Measurements from ENCODE around the gene GPR55. TPM values are rescaled to one million over a fixed set of nuclear protein-coding genes. Genes with fewer than 3 reads are reported as not detected.

The GPR55 gene
- total and polyA plus RNA-seq, 10 of the 15 experiments (the other 5 are each of a cell fraction or from before 2014, with no cell fraction given), result 2.1 to 30.1 (median 16.2) TPM

DNA sequence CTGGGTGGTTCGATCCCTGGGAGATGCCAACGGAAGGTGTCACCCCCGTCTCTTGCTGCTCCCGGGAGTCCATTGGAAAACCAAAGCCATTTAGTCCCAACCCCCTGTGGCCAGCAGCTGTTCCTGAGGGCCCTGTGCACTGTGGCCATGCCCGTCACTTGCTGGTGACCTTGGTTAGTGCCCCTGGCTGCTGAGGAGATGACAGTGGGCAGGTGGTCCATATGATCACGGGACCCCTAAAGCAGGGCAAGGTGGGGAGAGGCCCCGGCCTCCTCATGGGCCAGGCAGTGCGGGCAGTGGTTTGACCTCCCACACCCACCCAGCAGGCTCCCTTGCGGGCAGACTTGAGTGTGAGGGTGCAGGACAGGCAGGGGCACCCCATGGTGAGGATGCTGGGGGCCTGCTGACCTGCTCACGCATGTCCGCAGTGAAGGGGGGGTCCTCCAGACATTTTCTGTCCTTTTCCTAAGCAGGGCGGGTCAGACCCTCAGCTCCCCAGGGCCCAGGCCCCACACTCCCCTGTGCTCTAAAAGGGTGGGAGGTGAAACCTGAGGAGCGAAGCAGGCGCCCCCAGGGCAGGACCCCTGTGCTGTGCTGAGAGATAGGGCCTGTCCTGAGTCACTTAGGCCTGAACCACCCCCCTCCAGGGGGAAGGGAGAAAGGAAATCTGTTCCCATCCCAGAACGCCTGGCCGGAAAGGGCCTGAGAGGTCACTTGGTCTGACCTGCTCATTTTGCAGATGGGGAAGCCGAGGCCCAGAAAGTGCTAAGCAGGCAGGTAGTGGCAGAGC, 53.5 kb downstream of the GPR55 start:
- Histone ChIP-seq H3K4me1 (ENCODE audit: control insufficient read depth, insufficient read depth, low read length) (peaks cover 56% of the 10 kb centered on the region), H3K79me2 (ENCODE audit: control insufficient read depth, insufficient read depth, low read length) (peaks cover 3% of the 10 kb centered on the region; the same call in 1 of the 2 replicates), H3K27me3 (replicated peaks in 1 of 2; ENCODE audit: control insufficient read depth in 2 of 2, insufficient read depth in 2 of 2, low read length in 1 of 2) (no peaks in the 10 kb centered on the region), H2AFZ (ENCODE audit: control insufficient read depth, low read depth, low read length) (no peak overlapping the region), H4K20me1 (ENCODE audit: control insufficient read depth, insufficient read depth) (no peaks in the 10 kb centered on the region), H3K4me3 (no peak overlapping the region), H3K9ac (ENCODE audit: control insufficient read depth, insufficient read depth, low read length) (no peak overlapping the region), H3K27ac (ENCODE audit: control insufficient read depth, insufficient read depth) (no peak overlapping the region), H3K36me3 (ENCODE audit: control insufficient read depth in 2 of 2, insufficient read depth in 2 of 2, low read length in 1 of 2) (no peaks in the 10 kb centered on the region), H3K9me3 (replicated peaks; ENCODE audit: control insufficient read depth, insufficient read depth, low read length) (no peaks in the 10 kb centered on the region), H3K4me2 (ENCODE audit: control insufficient read depth, insufficient read depth) (peak overlapping the region; percentile 96)
- FAIRE-seq (no peak), DNase-seq (ENCODE audit: low read depth, low spot score) (no peak), ATAC-seq (no peak)
- WGBS (ENCODE audit: insufficient coverage, insufficient replicate concordance, low lambda C conversion rate, missing lambda C conversion rate), result 96% methylated on average over 17 of the region's 17 CpGs
- CTCF ChIA-PET, result interaction anchor here (0.6 to 3.1 kb wide), 6 partner anchors 10 to 842 kb away, joined by 3 to 12 read pairs (median 4); no protein-coding TSS in a partner anchor
- intact Hi-C loops (cut with micrococcal nuclease; ENCODE audit: unreplicated experiment), result no loop called here
- BruUV-seq (replicated peaks), result no TSS peak
- POLR2A ChIA-PET, result interaction anchor here (1.0 to 3.7 kb wide), 4 partner anchors 25 to 103 kb away, joined by 3 to 19 read pairs (median 4); partner anchors contain the start of gene GPR55
- SMC1A ChIA-PET (ENCODE audit: uncharacterized antibody, unreplicated experiment), result interaction anchor here (1.1 to 1.9 kb wide), 5 partner anchors 11 to 113 kb away, joined by 3 to 9 read pairs (median 5); partner anchors contain the start of gene GPR55
- in situ Hi-C loops (cut with MboI), result no loop called here
- RAD21 ChIA-PET (ENCODE audit: unreplicated experiment), result interaction anchor here (0.9 to 2.6 kb wide), 4 partner anchors 16 to 117 kb away, joined by 3 to 8 read pairs (median 4); no protein-coding TSS in a partner anchor
- TF ChIP-seq PAX8 (IDR thresholded peaks at IDR 0.05) (no peak), NFXL1 (IDR thresholded peaks at IDR 0.05; ENCODE audit: borderline replicate concordance) (no peak), RBBP5 (conservative IDR thresholded peaks at IDR 0.05) (no peak), NFYA (IDR thresholded peaks at IDR 0.05; ENCODE audit: borderline replicate concordance, low read depth, low read length) (no peak), YBX1 (IDR thresholded peaks at IDR 0.05) (no peak), ZNF217 (IDR thresholded peaks at IDR 0.05) (no peak), SIX5 (IDR thresholded peaks at IDR 0.05; ENCODE audit: low read depth, low read length, severe bottlenecking) (no peak), POLR2A (IDR thresholded peaks at IDR 0.05; ENCODE audit: low read depth, low read length) (no peak)
- TF ChIP-seq, protein P1, sequence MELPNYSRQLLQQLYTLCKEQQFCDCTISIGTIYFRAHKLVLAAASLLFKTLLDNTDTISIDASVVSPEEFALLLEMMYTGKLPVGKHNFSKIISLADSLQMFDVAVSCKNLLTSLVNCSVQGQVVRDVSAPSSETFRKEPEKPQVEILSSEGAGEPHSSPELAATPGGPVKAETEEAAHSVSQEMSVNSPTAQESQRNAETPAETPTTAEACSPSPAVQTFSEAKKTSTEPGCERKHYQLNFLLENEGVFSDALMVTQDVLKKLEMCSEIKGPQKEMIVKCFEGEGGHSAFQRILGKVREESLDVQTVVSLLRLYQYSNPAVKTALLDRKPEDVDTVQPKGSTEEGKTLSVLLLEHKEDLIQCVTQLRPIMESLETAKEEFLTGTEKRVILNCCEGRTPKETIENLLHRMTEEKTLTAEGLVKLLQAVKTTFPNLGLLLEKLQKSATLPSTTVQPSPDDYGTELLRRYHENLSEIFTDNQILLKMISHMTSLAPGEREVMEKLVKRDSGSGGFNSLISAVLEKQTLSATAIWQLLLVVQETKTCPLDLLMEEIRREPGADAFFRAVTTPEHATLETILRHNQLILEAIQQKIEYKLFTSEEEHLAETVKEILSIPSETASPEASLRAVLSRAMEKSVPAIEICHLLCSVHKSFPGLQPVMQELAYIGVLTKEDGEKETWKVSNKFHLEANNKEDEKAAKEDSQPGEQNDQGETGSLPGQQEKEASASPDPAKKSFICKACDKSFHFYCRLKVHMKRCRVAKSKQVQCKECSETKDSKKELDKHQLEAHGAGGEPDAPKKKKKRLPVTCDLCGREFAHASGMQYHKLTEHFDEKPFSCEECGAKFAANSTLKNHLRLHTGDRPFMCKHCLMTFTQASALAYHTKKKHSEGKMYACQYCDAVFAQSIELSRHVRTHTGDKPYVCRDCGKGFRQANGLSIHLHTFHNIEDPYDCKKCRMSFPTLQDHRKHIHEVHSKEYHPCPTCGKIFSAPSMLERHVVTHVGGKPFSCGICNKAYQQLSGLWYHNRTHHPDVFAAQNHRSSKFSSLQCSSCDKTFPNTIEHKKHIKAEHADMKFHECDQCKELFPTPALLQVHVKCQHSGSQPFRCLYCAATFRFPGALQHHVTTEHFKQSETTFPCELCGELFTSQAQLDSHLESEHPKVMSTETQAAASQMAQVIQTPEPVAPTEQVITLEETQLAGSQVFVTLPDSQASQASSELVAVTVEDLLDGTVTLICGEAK (IDR thresholded peaks at IDR 0.05; ENCODE audit: borderline replicate concordance), result no peak
- TF ChIP-seq, protein P2, sequence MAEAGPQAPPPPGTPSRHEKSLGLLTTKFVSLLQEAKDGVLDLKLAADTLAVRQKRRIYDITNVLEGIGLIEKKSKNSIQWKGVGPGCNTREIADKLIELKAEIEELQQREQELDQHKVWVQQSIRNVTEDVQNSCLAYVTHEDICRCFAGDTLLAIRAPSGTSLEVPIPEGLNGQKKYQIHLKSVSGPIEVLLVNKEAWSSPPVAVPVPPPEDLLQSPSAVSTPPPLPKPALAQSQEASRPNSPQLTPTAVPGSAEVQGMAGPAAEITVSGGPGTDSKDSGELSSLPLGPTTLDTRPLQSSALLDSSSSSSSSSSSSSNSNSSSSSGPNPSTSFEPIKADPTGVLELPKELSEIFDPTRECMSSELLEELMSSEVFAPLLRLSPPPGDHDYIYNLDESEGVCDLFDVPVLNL (IDR thresholded peaks at IDR 0.05; ENCODE audit: low read depth, low read length), result no peak
- TF ChIP-seq, protein P3, sequence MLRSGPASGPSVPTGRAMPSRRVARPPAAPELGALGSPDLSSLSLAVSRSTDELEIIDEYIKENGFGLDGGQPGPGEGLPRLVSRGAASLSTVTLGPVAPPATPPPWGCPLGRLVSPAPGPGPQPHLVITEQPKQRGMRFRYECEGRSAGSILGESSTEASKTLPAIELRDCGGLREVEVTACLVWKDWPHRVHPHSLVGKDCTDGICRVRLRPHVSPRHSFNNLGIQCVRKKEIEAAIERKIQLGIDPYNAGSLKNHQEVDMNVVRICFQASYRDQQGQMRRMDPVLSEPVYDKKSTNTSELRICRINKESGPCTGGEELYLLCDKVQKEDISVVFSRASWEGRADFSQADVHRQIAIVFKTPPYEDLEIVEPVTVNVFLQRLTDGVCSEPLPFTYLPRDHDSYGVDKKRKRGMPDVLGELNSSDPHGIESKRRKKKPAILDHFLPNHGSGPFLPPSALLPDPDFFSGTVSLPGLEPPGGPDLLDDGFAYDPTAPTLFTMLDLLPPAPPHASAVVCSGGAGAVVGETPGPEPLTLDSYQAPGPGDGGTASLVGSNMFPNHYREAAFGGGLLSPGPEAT (IDR thresholded peaks at IDR 0.05; ENCODE audit: low read depth), result no peak
